Duodenal mucosa (tissue), 2 donors: ENCODE data around the gene PBX3.

Experiments
- H3K27ac ChIP-seq: one replicate; pipeline ENCODE4 v1.7.0; 2013; ENCODE audit warnings: low read depth, low read length
- H3K27me3 ChIP-seq, 2 donors: one replicate each; pipeline ENCODE4 v1.7.0; 2013; ENCODE audit warnings: low read length in 2 of 2, control low read depth in 1 of 2; ENCODE audit not compliant: insufficient read depth in 2 of 2, control insufficient read depth in 1 of 2
- H3K36me3 ChIP-seq, 2 donors: one replicate each; pipeline ENCODE4 v1.7.0; 2013; ENCODE audit warnings: low read length in 2 of 2, control low read depth in 1 of 2; ENCODE audit not compliant: insufficient read depth in 2 of 2, control insufficient read depth in 1 of 2
- H3K4me1 ChIP-seq, 2 donors: one replicate each; pipeline ENCODE4 v1.7.0; 2013; ENCODE audit warnings: low read length in 2 of 2, control low read depth in 1 of 2; ENCODE audit not compliant: insufficient read depth in 2 of 2, control insufficient read depth in 1 of 2
- H3K4me3 ChIP-seq, 2 donors: one replicate each; pipeline ENCODE4 v1.7.0; 2013; ENCODE audit warnings: low read length in 2 of 2, low read depth in 1 of 2
- H3K9ac ChIP-seq, 2 donors: one replicate each; pipeline ENCODE4 v1.7.0; 2013; ENCODE audit warnings: low read length in 2 of 2, low read depth in 1 of 2
- H3K9me3 ChIP-seq, 2 donors: one replicate each; pipeline ENCODE4 v1.7.0; 2013; ENCODE audit warnings: low read length in 2 of 2, control low read depth in 1 of 2; ENCODE audit not compliant: control insufficient read depth in 1 of 2

Gene PBX3

DNA sequence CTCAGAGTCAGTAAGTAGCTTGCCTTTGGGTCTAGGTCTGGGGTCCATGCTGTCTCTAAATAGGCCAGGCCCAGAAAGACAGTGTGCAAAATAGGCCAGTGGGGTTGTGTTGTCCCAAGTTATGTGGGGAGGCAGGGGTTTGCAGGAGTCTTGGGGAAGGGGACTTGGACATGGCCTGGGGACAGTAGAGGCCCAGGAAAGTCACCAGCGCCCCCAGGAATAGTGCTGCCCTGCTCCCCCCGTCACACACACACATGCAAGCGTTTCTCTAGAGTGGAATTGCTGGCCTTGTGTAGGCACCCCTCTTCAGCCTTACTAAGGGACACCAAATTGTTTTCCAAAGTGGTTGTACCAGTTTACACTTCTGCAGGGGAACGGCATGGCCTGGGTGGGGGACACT, 227.5 kb downstream of the PBX3 start:
- Histone ChIP-seq H3K9me3 (peaks cover 3 to 5% of the 10 kb centered on the region in 2 donors), H3K36me3 (no peaks in the 10 kb centered on the region), H3K4me1 (no peaks in the 10 kb centered on the region), H3K4me3 (no peak overlapping the region), H3K27ac (no peak overlapping the region), H3K9ac (no peak overlapping the region), H3K27me3 (no peaks in the 10 kb centered on the region)

DNA sequence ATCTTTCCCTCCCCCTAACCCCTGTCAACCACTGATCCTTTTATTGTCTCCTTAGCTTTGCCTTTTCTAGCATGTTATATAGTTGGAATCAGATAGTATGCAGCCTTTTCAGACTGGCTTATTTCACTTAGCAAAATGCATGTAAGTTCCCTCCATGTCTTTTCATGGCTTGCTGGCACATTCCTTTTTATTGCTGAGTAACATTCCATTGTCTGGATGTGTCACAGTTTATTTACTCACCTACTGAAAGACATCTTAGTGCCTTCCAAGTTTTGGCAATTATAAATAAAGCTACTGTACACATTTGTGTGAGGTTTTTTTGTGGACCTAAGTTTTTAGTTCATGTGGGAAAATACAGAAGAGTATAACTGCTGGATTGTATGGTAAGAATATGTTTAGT, 230.1 kb downstream of the PBX3 start:
- Histone ChIP-seq H3K9me3 (peaks cover 4 to 7% of the 10 kb centered on the region in 2 donors), H3K4me3 (no peak overlapping the region), H3K27ac (no peak overlapping the region), H3K27me3 (no peaks in the 10 kb centered on the region), H3K9ac (no peak overlapping the region), H3K36me3 (no peaks in the 10 kb centered on the region), H3K4me1 (no peaks in the 10 kb centered on the region)

DNA sequence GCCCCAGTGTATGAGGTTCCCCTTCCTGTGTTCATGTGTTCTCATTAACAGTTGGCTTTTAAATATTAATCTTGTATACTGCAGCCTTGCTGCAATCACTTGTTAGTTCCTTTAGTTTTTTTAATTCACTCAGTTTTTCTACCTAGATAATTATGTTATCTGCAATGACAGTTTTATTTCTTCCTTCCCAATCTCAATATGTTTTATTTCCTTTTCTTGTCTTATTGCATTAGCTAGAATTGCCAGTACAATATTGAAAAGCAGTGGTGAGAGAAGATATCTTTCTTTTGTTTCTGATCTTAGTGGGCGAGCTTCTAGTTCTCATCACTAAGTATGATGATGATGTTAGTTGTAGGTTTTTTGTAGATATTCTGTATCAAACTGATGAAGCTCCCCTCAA, 232.2 kb downstream of the PBX3 start:
- peaks cover 4 to 7% of the 10 kb centered on the region in 2 donors for H3K9me3 ChIP-seq
- H3K4me1 ChIP-seq: no peaks in the 10 kb centered on the region
- H3K36me3 ChIP-seq: no peaks in the 10 kb centered on the region

DNA sequence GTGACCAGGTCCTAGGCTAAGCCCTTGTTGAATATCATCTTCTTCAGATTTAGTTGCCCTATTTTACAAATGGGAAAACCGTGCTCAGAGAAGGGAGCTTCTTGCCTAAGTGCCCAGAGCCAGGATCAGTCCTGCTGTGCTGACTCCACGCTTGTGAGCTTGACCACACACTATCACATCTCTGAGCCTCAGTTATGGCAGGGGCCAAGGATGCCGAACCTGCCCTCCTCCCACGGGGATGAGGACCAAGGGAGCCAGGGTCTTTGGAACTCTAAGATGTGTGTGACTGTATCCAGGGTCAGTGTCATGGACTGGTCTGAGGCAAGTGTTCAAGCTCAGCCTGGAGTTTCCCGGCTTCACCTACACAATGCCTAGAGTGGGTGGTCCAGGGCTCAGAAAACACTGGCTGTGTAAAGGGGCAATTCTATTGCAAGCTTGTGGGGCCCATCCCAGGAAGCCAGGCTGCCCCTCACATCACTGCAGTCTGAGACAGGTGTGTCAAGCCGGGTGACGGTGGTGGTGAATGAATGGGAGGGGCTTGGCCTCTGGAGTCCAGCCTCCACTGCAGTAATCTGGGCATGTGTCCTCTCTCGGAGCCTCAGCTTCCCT, 235.7 kb downstream of the PBX3 start:
- H3K27ac ChIP-seq: no peak overlapping the region
- no peak overlapping the region for H3K9ac ChIP-seq
- H3K4me1 ChIP-seq: no peaks in the 10 kb centered on the region
- no peaks in the 10 kb centered on the region for H3K36me3 ChIP-seq
- H3K27me3 ChIP-seq: peaks cover 0 to 5% of the 10 kb centered on the region in 2 donors
- no peak overlapping the region for H3K4me3 ChIP-seq
- H3K9me3 ChIP-seq: peaks cover 4 to 7% of the 10 kb centered on the region in 2 donors

More for the DNA sequence above, 232.2 kb downstream of the PBX3 start:
- Histone ChIP-seq H3K27ac (no peak overlapping the region), H3K9ac (no peak overlapping the region), H3K4me3 (no peak overlapping the region), H3K27me3 (peaks cover 0 to 5% of the 10 kb centered on the region in 2 donors)

DNA sequence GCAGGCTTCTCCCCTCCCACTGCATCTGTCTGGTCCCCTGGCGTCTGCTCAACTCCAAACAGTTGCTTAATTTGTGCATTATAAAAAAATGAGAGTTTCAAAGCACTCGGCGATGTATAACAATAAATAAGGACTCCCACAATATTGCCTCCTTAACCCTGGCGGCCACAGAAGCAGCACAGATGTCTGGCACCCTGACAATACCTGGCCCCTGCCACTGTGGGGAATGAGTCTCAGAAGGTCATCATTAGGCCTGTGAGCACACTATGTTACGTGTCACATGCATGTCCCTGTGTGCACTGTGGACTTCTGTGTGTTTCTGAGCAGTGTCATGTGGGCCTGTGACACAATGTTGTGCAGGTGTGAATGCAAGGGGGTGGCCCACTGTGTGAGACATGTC, 236.5 kb downstream of the PBX3 start:
- no peaks in the 10 kb centered on the region for H3K4me1 ChIP-seq
- H3K9me3 ChIP-seq: peaks cover 4 to 7% of the 10 kb centered on the region in 2 donors
- H3K4me3 ChIP-seq: no peak overlapping the region
- peaks cover 0 to 5% of the 10 kb centered on the region in 2 donors for H3K27me3 ChIP-seq
- H3K36me3 ChIP-seq: no peaks in the 10 kb centered on the region
- H3K9ac ChIP-seq: no peak overlapping the region
- no peak overlapping the region for H3K27ac ChIP-seq

DNA sequence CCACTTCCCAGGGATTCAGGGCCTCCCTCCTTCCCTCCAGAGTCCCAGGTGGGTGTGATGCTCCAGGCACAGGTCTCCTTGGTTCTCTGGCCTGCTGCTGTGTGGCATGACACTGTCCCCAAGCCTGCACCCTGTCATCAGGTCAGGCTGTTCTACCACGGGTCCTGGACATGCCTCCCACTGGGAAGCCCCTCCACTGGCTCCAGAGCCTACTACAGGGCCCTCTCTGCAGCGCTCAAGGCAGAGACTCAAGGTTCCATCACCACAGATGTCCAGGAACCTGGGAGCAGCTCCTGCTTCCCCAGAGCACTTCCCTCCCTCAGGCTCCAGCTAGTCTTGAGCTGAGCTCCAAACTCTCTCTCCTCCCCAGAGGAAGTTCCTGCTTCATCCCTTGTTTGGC, 237.3 kb downstream of the PBX3 start:
- Histone ChIP-seq H3K27ac (no peak overlapping the region), H3K4me1 (no peaks in the 10 kb centered on the region), H3K9ac (no peak overlapping the region), H3K36me3 (no peaks in the 10 kb centered on the region), H3K4me3 (no peak overlapping the region), H3K27me3 (peaks cover 0 to 5% of the 10 kb centered on the region in 2 donors), H3K9me3 (peaks cover 4 to 5% of the 10 kb centered on the region in 2 donors)

DNA sequence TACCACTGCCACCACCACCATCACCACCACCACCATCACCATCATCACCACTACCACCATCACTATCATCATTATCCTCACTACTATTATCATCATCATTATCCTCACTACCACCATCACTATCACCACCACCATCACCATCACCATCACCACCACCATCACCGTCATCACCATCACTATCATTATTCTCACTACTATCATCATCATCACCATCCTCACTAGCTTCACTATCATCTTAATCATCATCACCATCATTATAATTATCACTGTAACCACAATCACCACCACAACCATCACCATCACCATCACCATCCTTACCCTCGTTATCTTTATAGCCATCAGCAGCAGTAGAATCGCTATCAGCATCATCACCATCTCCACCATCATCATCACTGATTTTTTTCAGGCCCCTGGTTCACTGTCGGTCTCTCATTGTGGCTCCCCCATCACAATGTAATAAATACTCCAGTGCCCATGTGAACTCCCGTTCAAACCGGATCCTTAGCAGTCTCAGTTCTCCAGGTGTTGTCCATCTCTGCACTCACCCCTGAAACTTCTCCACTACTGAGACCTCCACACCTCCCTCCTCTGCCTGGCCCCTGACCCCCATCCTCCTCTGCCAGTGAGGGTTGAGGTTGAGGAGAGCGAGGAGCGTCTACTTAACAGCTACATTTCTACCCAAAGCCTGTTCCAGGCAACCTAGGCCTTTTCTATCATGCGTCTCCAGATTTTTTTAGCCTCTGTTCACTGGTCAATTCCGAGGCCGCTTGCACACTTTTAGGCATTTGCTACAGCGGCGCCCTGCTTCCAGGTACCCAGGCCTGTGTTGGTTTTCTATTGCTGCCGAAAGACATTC, 238.2 kb downstream of the PBX3 start:
- peaks cover 0 to 5% of the 10 kb centered on the region in 2 donors for H3K27me3 ChIP-seq
- no peak overlapping the region for H3K9ac ChIP-seq
- no peaks in the 10 kb centered on the region for H3K4me1 ChIP-seq
- no peak overlapping the region for H3K4me3 ChIP-seq
- H3K27ac ChIP-seq: no peak overlapping the region
- no peaks in the 10 kb centered on the region for H3K9me3 ChIP-seq
- no peaks in the 10 kb centered on the region for H3K36me3 ChIP-seq

DNA sequence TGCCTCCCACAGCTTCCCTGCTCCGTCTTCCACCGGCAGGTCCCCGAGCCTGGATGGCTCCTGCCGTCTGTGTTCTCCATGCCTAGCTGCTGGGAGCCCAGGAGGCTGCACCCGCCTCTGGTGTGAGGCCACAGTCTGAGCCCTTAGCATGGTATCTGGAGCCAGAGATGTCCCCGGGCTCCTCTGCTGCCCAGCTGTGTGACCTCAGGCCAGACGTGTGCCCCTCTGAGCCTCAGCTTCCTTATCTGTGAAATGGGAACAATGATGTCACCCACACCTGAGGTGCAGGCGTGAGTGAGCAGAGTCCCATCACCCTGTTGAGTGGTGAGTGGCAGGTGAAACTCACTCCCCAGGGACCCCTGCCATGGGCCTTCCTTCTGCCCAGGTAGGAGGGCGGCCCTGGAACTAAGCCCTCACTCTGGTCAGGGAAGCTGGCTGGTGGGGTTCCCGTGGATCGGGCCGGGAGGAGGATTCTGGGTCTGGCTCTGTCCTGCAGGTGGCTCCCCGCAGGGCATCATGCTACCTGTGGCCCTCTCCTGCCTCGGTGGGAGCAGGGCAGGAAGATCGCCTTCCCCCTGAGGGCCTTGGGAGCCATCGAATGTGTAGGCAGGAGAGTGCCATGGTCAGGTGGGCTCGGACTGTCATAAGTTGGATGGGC, 239.0 kb downstream of the PBX3 start:
- no peak overlapping the region for H3K9ac ChIP-seq
- no peaks in the 10 kb centered on the region for H3K36me3 ChIP-seq
- H3K27me3 ChIP-seq: peaks cover 0 to 5% of the 10 kb centered on the region in 2 donors
- no peaks in the 10 kb centered on the region for H3K4me1 ChIP-seq
- no peak overlapping the region for H3K4me3 ChIP-seq
- no peaks in the 10 kb centered on the region for H3K9me3 ChIP-seq
- no peak overlapping the region for H3K27ac ChIP-seq

DNA sequence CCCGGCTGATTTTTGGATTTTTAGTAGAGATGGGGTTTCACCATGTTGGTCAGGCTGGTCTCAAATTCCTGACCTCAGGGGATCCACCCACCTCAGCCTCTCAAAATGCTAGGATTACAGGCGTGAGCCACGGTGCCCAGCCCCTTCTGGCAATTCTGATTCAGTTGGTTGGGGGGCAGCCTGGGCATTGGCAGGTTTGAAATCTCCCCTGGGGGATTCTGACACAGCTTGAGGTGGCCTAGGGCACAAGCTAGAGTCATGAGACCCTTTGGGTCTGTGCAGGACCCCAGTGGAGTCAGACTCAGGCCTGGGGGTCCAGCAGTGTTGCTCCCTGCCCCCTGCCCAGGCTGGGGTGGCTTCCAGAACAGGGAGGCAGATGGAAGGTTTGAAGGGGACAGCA, 239.8 kb downstream of the PBX3 start:
- Histone ChIP-seq H3K4me1 (no peaks in the 10 kb centered on the region), H3K27me3 (peaks cover 0 to 5% of the 10 kb centered on the region in 2 donors), H3K4me3 (no peak overlapping the region), H3K9me3 (no peaks in the 10 kb centered on the region), H3K36me3 (no peaks in the 10 kb centered on the region), H3K27ac (no peak overlapping the region), H3K9ac (no peak overlapping the region)

DNA sequence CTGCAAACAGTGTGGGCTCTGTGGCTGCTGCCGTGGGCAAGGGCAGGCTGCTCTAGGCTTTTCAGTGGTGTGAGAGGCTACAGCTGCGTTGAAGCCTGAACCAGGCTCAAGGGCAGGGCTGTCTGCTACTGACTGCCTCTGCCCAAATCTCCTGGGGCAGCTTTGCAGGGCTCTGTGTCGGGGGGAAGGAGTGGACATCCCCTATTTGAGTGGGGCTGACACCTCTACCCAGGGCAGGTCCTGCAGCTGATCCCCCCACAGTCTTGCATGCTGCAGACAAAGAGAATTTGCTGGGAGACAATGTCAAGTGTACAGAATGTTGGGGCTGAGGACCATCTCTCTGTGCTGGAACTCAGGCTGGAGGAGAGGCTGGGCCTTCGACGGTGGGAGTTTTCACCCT, 240.2 kb downstream of the PBX3 start:
- Histone ChIP-seq H3K4me1 (no peaks in the 10 kb centered on the region), H3K4me3 (no peak overlapping the region), H3K27ac (no peak overlapping the region), H3K9ac (no peak overlapping the region), H3K27me3 (peaks cover 0 to 5% of the 10 kb centered on the region in 2 donors), H3K9me3 (no peaks in the 10 kb centered on the region), H3K36me3 (no peaks in the 10 kb centered on the region)
